Neural cell (in vitro differentiated cells): ENCODE data around the gene OR5AR1. TPM values are rescaled to one million over a fixed set of nuclear protein-coding genes. Genes with fewer than 3 reads are reported as not detected.

ENCODE experiments used
- H2AFZ ChIP-seq: fragments of 200-600, 300-800 bp; sonication (generic), shearing (Covaris generic); 2 replicates; pipeline ENCODE4 v1.6.0; 2014; ENCODE audit warnings: low read depth, mild to moderate bottlenecking, antibody characterized with exemption, low read length, moderate library complexity
- H3F3A ChIP-seq: fragments of 200-600 bp; shearing (Covaris generic); 2 replicates; pipeline ENCODE4 v1.6.1; 2016; ENCODE audit warnings: mild to moderate bottlenecking, moderate library complexity, mixed read lengths, antibody characterized with exemption, low read length; ENCODE audit not compliant: insufficient read depth, poor library complexity, severe bottlenecking
- H3K27ac ChIP-seq: fragments of 200-600, 300-800 bp; sonication (generic), shearing (Covaris generic); 2 replicates; pipeline ENCODE4 v1.5.1; 2014; ENCODE audit warnings: mild to moderate bottlenecking, low read length, moderate library complexity
- H3K27me3 ChIP-seq: fragments of 300-800, 200-600 bp; sonication (generic), shearing (Covaris generic); 2 replicates; pipeline ENCODE4 v1.6.0; 2014; ENCODE audit warnings: mild to moderate bottlenecking, low read depth, low read length, moderate library complexity; ENCODE audit not compliant: insufficient read depth
- H3K36me3 ChIP-seq: fragments of 300-800, 200-600 bp; sonication (generic), shearing (Covaris generic); 2 replicates; pipeline ENCODE4 v1.5.1; 2014; ENCODE audit warnings: mild to moderate bottlenecking, antibody characterized with exemption, low read length, moderate library complexity; ENCODE audit not compliant: insufficient read depth
- H3K4me2 ChIP-seq: fragments of 300-800, 200-600 bp; sonication (generic), shearing (Covaris generic); 2 replicates; pipeline ENCODE4 v1.6.0; 2014; ENCODE audit warnings: mild to moderate bottlenecking, low read length
- H3K4me3 ChIP-seq: fragments of 300-800, 200-600 bp; sonication (generic), shearing (Covaris generic); 2 replicates; pipeline ENCODE4 v1.5.1; 2014; ENCODE audit warnings: mild to moderate bottlenecking, low read length, moderate library complexity
- H3K79me2 ChIP-seq: fragments of 200-600 bp; shearing (Covaris generic); replicated peaks from 2 replicates; pipeline ENCODE4 v1.6.0; 2014; ENCODE audit warnings: mild to moderate bottlenecking, low read length, moderate library complexity; ENCODE audit not compliant: insufficient read depth
- H3K9ac ChIP-seq: fragments of 300-800, 200-600 bp; sonication (generic), shearing (Covaris generic); 2 replicates; pipeline ENCODE4 v1.6.1; 2016; ENCODE audit warnings: mild to moderate bottlenecking, low read length, mixed read lengths
- H3K9me2 ChIP-seq: fragments of 200-600 bp; shearing (Covaris generic); 2 replicates; pipeline ENCODE4 v1.6.1; 2016; ENCODE audit warnings: mild to moderate bottlenecking, low read length, mixed read lengths; ENCODE audit not compliant: insufficient read depth
- H3K9me3 ChIP-seq: fragments of 200-600, 300-800 bp; sonication (generic), shearing (Covaris generic); 2 replicates; pipeline ENCODE4 v1.6.1; 2016; ENCODE audit warnings: mild to moderate bottlenecking, mixed run types, low read length, moderate library complexity, mixed read lengths
- H4K20me1 ChIP-seq: fragments of 200-600 bp; shearing (Covaris generic); 2 replicates; pipeline ENCODE4 v1.6.1; 2016; ENCODE audit warnings: mild to moderate bottlenecking, mixed run types; ENCODE audit not compliant: insufficient read depth
- CTCF ChIP-seq: fragments of 450-650 bp; IDR thresholded peaks from 2 replicates; pipeline ENCODE4 v1.5.1; 2014; ENCODE audit warnings: antibody characterized with exemption, mild to moderate bottlenecking, moderate library complexity; ENCODE audit not compliant: poor library complexity, severe bottlenecking
- EP300 ChIP-seq: fragments of 450-650 bp; conservative IDR thresholded peaks from 2 replicates; pipeline ENCODE4 v1.6.1; 2014; ENCODE audit warnings: antibody characterized with exemption, mild to moderate bottlenecking, moderate library complexity; ENCODE audit not compliant: poor library complexity, severe bottlenecking
- EZH2 ChIP-seq: fragments of 200-600, 300-800 bp; shearing (Covaris generic), sonication (generic); IDR thresholded peaks from 2 replicates; pipeline ENCODE4 v1.6.1; 2014; ENCODE audit warnings: antibody characterized with exemption, low read length, borderline replicate concordance, mild to moderate bottlenecking; ENCODE audit not compliant: insufficient read depth, poor library complexity, severe bottlenecking
- MXI1 ChIP-seq: fragments of 450-650 bp; conservative IDR thresholded peaks from 2 replicates; pipeline ENCODE4 v1.6.1; 2014; ENCODE audit warnings: antibody characterized with exemption, mild to moderate bottlenecking; ENCODE audit not compliant: poor library complexity, severe bottlenecking
- POLR2AphosphoS5 ChIP-seq: IDR thresholded peaks from 2 replicates; pipeline ENCODE4 v1.6.1; 2012
- RAD21 ChIP-seq: fragments of 450-650 bp; conservative IDR thresholded peaks from 2 replicates; pipeline ENCODE4 v1.6.1; 2014; ENCODE audit warnings: antibody characterized with exemption, mild to moderate bottlenecking, moderate library complexity
- REST ChIP-seq: IDR thresholded peaks from 2 replicates; pipeline ENCODE4 v1.6.1; 2012; ENCODE audit warnings: borderline replicate concordance
- SMC3 ChIP-seq: fragments of 450-650 bp; conservative IDR thresholded peaks from 2 replicates; pipeline ENCODE4 v1.6.1; 2014; ENCODE audit warnings: antibody characterized with exemption, mild to moderate bottlenecking, moderate library complexity; ENCODE audit not compliant: poor library complexity
- TAF1 ChIP-seq: IDR thresholded peaks from 2 replicates; pipeline ENCODE4 v1.6.1; 2012; ENCODE audit warnings: low read depth
- polyA minus RNA-seq: library from RNA; depleted of rRNA, polyadenylated mRNA; stranded (reverse); fragments of >200 nt; gene quantifications from 2 replicates; pipeline ENCODE4 v1.2.3, GENCODE V29; 2014
- polyA plus RNA-seq: library from polyadenylated mRNA; depleted of rRNA; stranded (reverse); fragments of >200 nt; gene quantifications from 2 replicates; pipeline ENCODE4 v1.2.3, GENCODE V29; 2014

Gene OR5AR1
- not detected in 2 replicates for polyA plus RNA-seq
- polyA minus RNA-seq: not detected in 2 replicates

GRCh38 chr11:56663386-56663785 is at the start of gene OR5AR1:
Gene OR5AR1, plus strand, starts transcription at chr11:56663686. Its CDS starts 0 bp downstream, at chr11:56663686.
- H3K27me3 ChIP-seq: no peaks in the 10 kb centered on the region
- no peak within 1 kb of the TSS for H3K4me2 ChIP-seq
- H3K9ac ChIP-seq: no peak within 1 kb of the TSS
- no peaks in the 10 kb centered on the region for H3K36me3 ChIP-seq
- no peaks in the 10 kb centered on the region for H3K79me2 ChIP-seq
- no peak within 1 kb of the TSS for H3K4me3 ChIP-seq
- TF ChIP-seq MXI1 (no peak), SMC3 (no peak), EZH2 (no peak), POLR2AphosphoS5 (no peak), CTCF (no peak), REST (no peak), EP300 (no peak), TAF1 (no peak), RAD21 (no peak)
- H3K9me3 ChIP-seq: no peaks in the 10 kb centered on the region
- no peak within 1 kb of the TSS for H2AFZ ChIP-seq
- H4K20me1 ChIP-seq: no peaks in the 10 kb centered on the region
- no peak within 1 kb of the TSS for H3K27ac ChIP-seq
- no peaks in the 10 kb centered on the region for H3K9me2 ChIP-seq
- no peaks in the 10 kb centered on the region for H3F3A ChIP-seq

- no peaks in the 10 kb centered on the region for H3K36me3 ChIP-seq
- H4K20me1 ChIP-seq: no peaks in the 10 kb centered on the region
- H3K4me2 ChIP-seq: no peak overlapping the region
- H3K9me2 ChIP-seq: no peaks in the 10 kb centered on the region
- no peaks in the 10 kb centered on the region for H3F3A ChIP-seq
- H3K27me3 ChIP-seq: no peaks in the 10 kb centered on the region
- TF ChIP-seq SMC3 (peak; percentile 59), MXI1 (no peak), EP300 (no peak), TAF1 (no peak), EZH2 (no peak), CTCF (peak; percentile 60), RAD21 (peak; percentile 54), REST (no peak)
- H3K9ac ChIP-seq: no peak overlapping the region
- H2AFZ ChIP-seq: no peak overlapping the region
- H3K27ac ChIP-seq: no peak overlapping the region
- no peak overlapping the region for H3K4me3 ChIP-seq
- H3K79me2 ChIP-seq: no peaks in the 10 kb centered on the region
- H3K9me3 ChIP-seq: no peaks in the 10 kb centered on the region
Measured at GRCh38 chr11:56624661-56625110, 38.8 kb upstream of the OR5AR1 start.
